HepG2 (cell line): ENCODE measurements around the gene EVC. TPM values are rescaled to one million over a fixed set of nuclear protein-coding genes. Genes with fewer than 3 reads are reported as not detected.

Source experiments
- ATAC-seq: fragments of 200-7000 bp; cut with Tn5 transposase; 3 replicates; pipeline ENCODE4 v1.9.1; 2020; ENCODE audit warnings: mild to moderate bottlenecking, moderate library complexity
- BruUV-seq: library from RNA; stranded (reverse); fragments of 400-500 nt; replicated peaks from 2 replicates; lab custom pipeline; 2021; lab: Mats Ljungman, UMichigan
- CTCF ChIA-PET: fragments of 300-600 bp; formaldehyde crosslinking; extraction: SDS; loops from one replicate; lab custom pipeline; 2021; ENCODE audit warnings: low total read pairs, inconsistent platforms, low intra/inter-chr PET ratio; lab: Yijun Ruan, JAX
- POLR2A ChIA-PET: fragments of 350-600 bp; sonication (Branson Sonifier 250); formaldehyde crosslinking; loops from one replicate; lab custom pipeline; 2020; ENCODE audit warnings: antibody characterized with exemption, inconsistent platforms; lab: Yijun Ruan, JAX
- DNase-seq: peaks from one replicate; pipeline ENCODE4 v3.0.0-alpha.2; 2015; ENCODE audit warnings: low spot score
- FAIRE-seq: peaks from 3 replicates; lab custom pipeline; 2011; peaks lifted over from hg19 to GRCh38; lab: Jason Lieb, UNC
- H2AFZ ChIP-seq: one replicate; pipeline ENCODE4 v1.6.1; 2011; ENCODE audit warnings: low read length, inconsistent platforms
- H3K27ac ChIP-seq: fragments of 300-600 bp; 3 replicates; pipeline ENCODE4 v1.8.0; 2011; ENCODE audit warnings: mixed run types, mild to moderate bottlenecking, mixed read lengths, low read length, inconsistent platforms; ENCODE audit not compliant: insufficient read depth; ENCODE audit errors: extremely low read length
- H3K27me3 ChIP-seq, 2 experiments: fragments of 200-600 bp in 1 of 2; 2 replicates in 1 of 2; 3 replicates in 1 of 2; pipeline versions ENCODE4 v1.6.0 to v1.8.0; 2011; ENCODE audit warnings: low read length in 2 of 2, mild to moderate bottlenecking in 2 of 2, moderate library complexity in 2 of 2, inconsistent platforms in 1 of 2; ENCODE audit not compliant: insufficient read depth in 2 of 2, control insufficient read depth in 1 of 2
- H3K36me3 ChIP-seq, 2 experiments: fragments of 200-600 bp in 1 of 2; replicated peaks in 1 of 2; 2 replicates in 1 of 2; 3 replicates in 1 of 2; pipeline versions ENCODE4 v1.5.1 to v1.8.0; 2011; ENCODE audit warnings: low read length in 2 of 2, inconsistent platforms in 1 of 2; ENCODE audit not compliant: insufficient read depth in 2 of 2, control insufficient read depth in 1 of 2
- H3K4me1 ChIP-seq: 2 replicates; pipeline ENCODE4 v1.5.1; 2012; ENCODE audit warnings: low read length, inconsistent platforms; ENCODE audit not compliant: insufficient read depth
- H3K4me2 ChIP-seq: 2 replicates; pipeline ENCODE4 v1.6.0; 2011; ENCODE audit warnings: low read depth, low read length, inconsistent platforms
- H3K4me3 ChIP-seq, 3 experiments: fragments of 200-600 bp in 1 of 3; sonication (generic), shearing (Covaris generic) in 1 of 3; replicated peaks in 1 of 3; 2 replicates each; pipeline ENCODE4 v1.5.1; 2011 to 2016; ENCODE audit warnings: low read length in 3 of 3, inconsistent platforms in 2 of 3, low read depth in 2 of 3, mild to moderate bottlenecking in 2 of 3, control low read depth in 1 of 3, mixed read lengths in 1 of 3; ENCODE audit not compliant: insufficient read depth in 1 of 3
- H3K79me2 ChIP-seq: one replicate; pipeline ENCODE4 v1.6.1; 2011; ENCODE audit warnings: low read length, inconsistent platforms; ENCODE audit not compliant: insufficient read depth
- H3K9ac ChIP-seq: 2 replicates; pipeline ENCODE4 v1.6.0; 2011; ENCODE audit warnings: mild to moderate bottlenecking, low read depth, low read length, inconsistent platforms; ENCODE audit not compliant: insufficient read depth
- H3K9me3 ChIP-seq: 2 replicates; pipeline ENCODE4 v1.5.1; 2012; ENCODE audit warnings: mild to moderate bottlenecking, low read length
- H4K20me1 ChIP-seq: 2 replicates; pipeline ENCODE4 v1.6.0; 2011; ENCODE audit warnings: inconsistent platforms, mild to moderate bottlenecking, low read length, moderate library complexity; ENCODE audit not compliant: insufficient read depth
- FOXP1 ChIP-seq, 2 experiments: fragments of 450-650 bp in 1 of 2; IDR thresholded peaks; 2 replicates each; pipeline ENCODE4 v1.6.1; 2017 to 2018; ENCODE audit warnings: antibody characterized with exemption in 1 of 2
- HOXA9 ChIP-seq: sonication (generic); formaldehyde crosslinking; IDR thresholded peaks from 2 replicates; pipeline ENCODE4 v1.8.1; 2022; ENCODE audit warnings: missing genetic modification reagents, mild to moderate bottlenecking, moderate library complexity, borderline replicate concordance
- MAZ ChIP-seq, 2 experiments: sonication (generic) in 1 of 2; formaldehyde crosslinking in 1 of 2; IDR thresholded peaks; 2 replicates each; pipeline versions ENCODE4 v1.5.0 to v1.6.1; 2012 to 2020; ENCODE audit warnings: low read depth in 2 of 2, mild to moderate bottlenecking in 2 of 2, borderline replicate concordance in 1 of 2, improper control_type of control experiment in 1 of 2, low read length in 1 of 2, missing genetic modification reagents in 1 of 2, moderate library complexity in 1 of 2
- NFE2L1 ChIP-seq: sonication (generic); formaldehyde crosslinking; IDR thresholded peaks from 2 replicates; pipeline ENCODE4 v1.4.0; 2020; ENCODE audit warnings: missing genetic modification reagents, mild to moderate bottlenecking, borderline replicate concordance
- NR2F2 ChIP-seq: IDR thresholded peaks from 2 replicates; pipeline ENCODE4 v1.6.1; 2012; ENCODE audit warnings: low read depth, inconsistent platforms, borderline replicate concordance
- RXRA ChIP-seq: sonication (generic); formaldehyde crosslinking; IDR thresholded peaks from 2 replicates; pipeline ENCODE4 v1.5.1; 2020; ENCODE audit warnings: missing genetic modification reagents
- SMAD1 ChIP-seq: sonication (generic); formaldehyde crosslinking; IDR thresholded peaks from 2 replicates; pipeline ENCODE4 v1.4.0; 2020; ENCODE audit warnings: missing genetic modification reagents, low read depth, mild to moderate bottlenecking, borderline replicate concordance
- ZNF160 ChIP-seq: sonication (generic); formaldehyde crosslinking; IDR thresholded peaks from 2 replicates; pipeline ENCODE4 v1.8.0; 2022; ENCODE audit warnings: mild to moderate bottlenecking, inconsistent platforms, missing genetic modification reagents
- ZNF274 ChIP-seq: sonication (generic); formaldehyde crosslinking; IDR thresholded peaks from 2 replicates; pipeline ENCODE4 v1.5.1; 2020; ENCODE audit warnings: mild to moderate bottlenecking, missing genetic modification reagents
- ZNF607 ChIP-seq: sonication (generic); formaldehyde crosslinking; IDR thresholded peaks from 2 replicates; pipeline ENCODE4 v1.5.1; 2020; ENCODE audit warnings: missing genetic modification reagents, mild to moderate bottlenecking, borderline replicate concordance
- ZNF619 ChIP-seq: sonication (generic); formaldehyde crosslinking; IDR thresholded peaks from 2 replicates; pipeline ENCODE4 v1.4.0; 2020; ENCODE audit warnings: mild to moderate bottlenecking, missing genetic modification reagents
- ZNF724P ChIP-seq: sonication (generic); formaldehyde crosslinking; IDR thresholded peaks from 2 replicates; pipeline ENCODE4 v1.8.0; 2022; ENCODE audit warnings: missing genetic modification reagents, borderline replicate concordance
- ZSCAN12 ChIP-seq: sonication (generic); formaldehyde crosslinking; IDR thresholded peaks from 2 replicates; pipeline ENCODE4 v1.9.0; 2021; ENCODE audit warnings: mild to moderate bottlenecking, missing genetic modification reagents
- WGBS: methylation state at CpG from one replicate; pipeline ENCODE4 v1.1.6; 2017; ENCODE audit warnings: low lambda C conversion rate; 5-methylcytosine and 5-hydroxymethylcytosine counted together
- in situ Hi-C: cut with HindIII; loops from 2 replicates; pipeline ENCODE4 v1.10.0; 2017; ENCODE audit warnings: low pct_unique_long_range_greater_than_20kb; ENCODE audit not compliant: extremely low pct_ligation_motif_present
- intact Hi-C: fragments of 100-400 bp; cut with micrococcal nuclease; formaldehyde crosslinking; loops from one replicate; pipeline ENCODE4 v1.10.0; 2022; ENCODE audit not compliant: unreplicated experiment
- polyA plus RNA-seq, 8 experiments: library from polyadenylated mRNA; depleted of rRNA in 3 of 8; stranded (reverse) in 7 of 8; unstranded in 1 of 8; fragments of >200 nt; fragmentation: Illumina TruSeq in 4 of 8; extraction: Trizol in 4 of 8; gene quantifications; 2 replicates each; pipeline versions ENCODE4 v1.2.1 to v1.2.3, GENCODE V29; 2011 to 2016; ENCODE audit warnings: low read depth in 4 of 8, missing spikeins in 1 of 8, mixed read lengths in 1 of 8; ENCODE audit not compliant: insufficient read depth in 1 of 8
- total RNA-seq, 5 experiments: library from RNA; depleted of rRNA; stranded (reverse); fragments of >200 nt; fragmentation: Illumina TruSeq; extraction: Trizol; gene quantifications; 2 replicates each; pipeline ENCODE4 v1.2.3, GENCODE V29; 2016; ENCODE audit warnings: low read depth in 1 of 5
- TF ChIP-seq, protein P1 (sequence below), 2 experiments: fragments of 450-650 bp in 1 of 2; sonication (generic) in 1 of 2; formaldehyde crosslinking; IDR thresholded peaks; 2 replicates each; pipeline versions ENCODE4 v1.5.0 to v1.8.0; 2020 to 2022; ENCODE audit warnings: mild to moderate bottlenecking in 1 of 2, missing genetic modification reagents in 1 of 2
- TF ChIP-seq, protein P2 (sequence below): sonication (generic); formaldehyde crosslinking; IDR thresholded peaks from 2 replicates; pipeline ENCODE4 v1.5.0; 2020; ENCODE audit warnings: missing genetic modification reagents
- TF ChIP-seq, protein P3 (sequence below): sonication (generic); formaldehyde crosslinking; IDR thresholded peaks from 2 replicates; pipeline ENCODE4 v1.4.0; 2020; ENCODE audit warnings: mild to moderate bottlenecking, missing genetic modification reagents, borderline replicate concordance
- TF ChIP-seq, protein P4 (sequence below): IDR thresholded peaks from 2 replicates; pipeline ENCODE4 v1.6.1; 2016; ENCODE audit warnings: low read depth

Gene EVC
- total and polyA plus RNA-seq, 2 of the 13 experiments (the other 11 are each of a cell fraction or from before 2014, with no cell fraction given) = 3.1 to 4.9 TPM

DNA sequence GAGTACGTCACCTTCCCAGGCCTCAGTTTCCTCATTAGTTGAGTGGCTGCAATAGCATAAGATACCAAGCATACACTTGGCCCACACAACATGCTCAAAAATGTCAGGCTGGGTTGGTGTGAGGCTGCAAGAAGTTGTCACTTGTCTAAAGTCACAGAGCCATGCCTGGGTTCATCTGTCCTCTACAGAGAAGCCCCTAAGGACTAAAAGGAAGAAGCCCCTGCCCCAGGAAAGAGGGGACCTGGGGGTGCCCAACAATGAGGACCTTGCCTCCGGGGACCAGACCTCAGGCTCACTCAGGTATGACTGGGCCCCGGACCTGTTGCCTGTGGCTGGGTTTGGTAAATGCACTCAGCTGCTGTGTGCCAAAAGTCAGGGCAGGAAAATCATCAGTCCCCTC, 99.2 kb downstream of the EVC start:
- H3K27ac ChIP-seq = no peak overlapping the region
- ChIA-PET CTCF (no interaction called here), POLR2A (no interaction called here)
- no peaks in the 10 kb centered on the region; a peak in 1 of 5 replicates for H3K27me3 ChIP-seq
- no peak overlapping the region for H3K4me2 ChIP-seq
- FAIRE-seq = no peak
- peaks cover 3% of the 10 kb centered on the region; the same call in 1 of the 2 replicates for H4K20me1 ChIP-seq
- DNase-seq = no peak
- no peaks in the 10 kb centered on the region for H3K79me2 ChIP-seq
- intact Hi-C loops = no loop called here
- ATAC-seq = no peak
- no peak overlapping the region for H3K9ac ChIP-seq
- 89% methylated on average over 2 of the region's 3 CpGs for WGBS
- no TSS peak for BruUV-seq
- no peaks in the 10 kb centered on the region for H3K4me1 ChIP-seq
- H3K4me3 ChIP-seq = no peak overlapping the region
- H3K36me3 ChIP-seq = peaks cover 6 to 46% of the 10 kb centered on the region in 2 experiments; a peak in 3 of 5 replicates
- no peaks in the 10 kb centered on the region for H3K9me3 ChIP-seq
- H2AFZ ChIP-seq = no peak overlapping the region
- in situ Hi-C loops = loop anchor here (10.0 to 25.0 kb wide), 2 partner anchors 755 to 823 kb away; partner anchors contain the start of gene STK32B
- TF ChIP-seq, protein P1, sequence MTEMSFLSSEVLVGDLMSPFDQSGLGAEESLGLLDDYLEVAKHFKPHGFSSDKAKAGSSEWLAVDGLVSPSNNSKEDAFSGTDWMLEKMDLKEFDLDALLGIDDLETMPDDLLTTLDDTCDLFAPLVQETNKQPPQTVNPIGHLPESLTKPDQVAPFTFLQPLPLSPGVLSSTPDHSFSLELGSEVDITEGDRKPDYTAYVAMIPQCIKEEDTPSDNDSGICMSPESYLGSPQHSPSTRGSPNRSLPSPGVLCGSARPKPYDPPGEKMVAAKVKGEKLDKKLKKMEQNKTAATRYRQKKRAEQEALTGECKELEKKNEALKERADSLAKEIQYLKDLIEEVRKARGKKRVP (CRISPR knock-in tag; IDR thresholded peaks at IDR 0.05) = no peak
- TF ChIP-seq FOXP1 (IDR thresholded peaks at IDR 0.05) (no peak), FOXP1 (CRISPR knock-in tag; IDR thresholded peaks at IDR 0.05) (no peak), ZNF274 (CRISPR knock-in tag) (no peak), ZNF619 (CRISPR knock-in tag) (no peak), ZNF724P (no peak), ZSCAN12 (CRISPR knock-in tag) (no peak), ZNF160 (no peak), MAZ (IDR thresholded peaks at IDR 0.05; ENCODE audit: borderline replicate concordance, low read depth, low read length) (no peak), MAZ (CRISPR knock-in tag; IDR thresholded peaks at IDR 0.05; ENCODE audit: low read depth) (no peak), ZNF607 (CRISPR knock-in tag) (no peak), NR2F2 (no peak), RXRA (CRISPR knock-in tag) (no peak), HOXA9 (CRISPR knock-in tag) (no peak), NFE2L1 (CRISPR knock-in tag) (no peak), SMAD1 (CRISPR knock-in tag) (no peak)
- TF ChIP-seq, protein P2, sequence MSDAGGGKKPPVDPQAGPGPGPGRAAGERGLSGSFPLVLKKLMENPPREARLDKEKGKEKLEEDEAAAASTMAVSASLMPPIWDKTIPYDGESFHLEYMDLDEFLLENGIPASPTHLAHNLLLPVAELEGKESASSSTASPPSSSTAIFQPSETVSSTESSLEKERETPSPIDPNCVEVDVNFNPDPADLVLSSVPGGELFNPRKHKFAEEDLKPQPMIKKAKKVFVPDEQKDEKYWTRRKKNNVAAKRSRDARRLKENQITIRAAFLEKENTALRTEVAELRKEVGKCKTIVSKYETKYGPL = no peak
- TF ChIP-seq, protein P3, sequence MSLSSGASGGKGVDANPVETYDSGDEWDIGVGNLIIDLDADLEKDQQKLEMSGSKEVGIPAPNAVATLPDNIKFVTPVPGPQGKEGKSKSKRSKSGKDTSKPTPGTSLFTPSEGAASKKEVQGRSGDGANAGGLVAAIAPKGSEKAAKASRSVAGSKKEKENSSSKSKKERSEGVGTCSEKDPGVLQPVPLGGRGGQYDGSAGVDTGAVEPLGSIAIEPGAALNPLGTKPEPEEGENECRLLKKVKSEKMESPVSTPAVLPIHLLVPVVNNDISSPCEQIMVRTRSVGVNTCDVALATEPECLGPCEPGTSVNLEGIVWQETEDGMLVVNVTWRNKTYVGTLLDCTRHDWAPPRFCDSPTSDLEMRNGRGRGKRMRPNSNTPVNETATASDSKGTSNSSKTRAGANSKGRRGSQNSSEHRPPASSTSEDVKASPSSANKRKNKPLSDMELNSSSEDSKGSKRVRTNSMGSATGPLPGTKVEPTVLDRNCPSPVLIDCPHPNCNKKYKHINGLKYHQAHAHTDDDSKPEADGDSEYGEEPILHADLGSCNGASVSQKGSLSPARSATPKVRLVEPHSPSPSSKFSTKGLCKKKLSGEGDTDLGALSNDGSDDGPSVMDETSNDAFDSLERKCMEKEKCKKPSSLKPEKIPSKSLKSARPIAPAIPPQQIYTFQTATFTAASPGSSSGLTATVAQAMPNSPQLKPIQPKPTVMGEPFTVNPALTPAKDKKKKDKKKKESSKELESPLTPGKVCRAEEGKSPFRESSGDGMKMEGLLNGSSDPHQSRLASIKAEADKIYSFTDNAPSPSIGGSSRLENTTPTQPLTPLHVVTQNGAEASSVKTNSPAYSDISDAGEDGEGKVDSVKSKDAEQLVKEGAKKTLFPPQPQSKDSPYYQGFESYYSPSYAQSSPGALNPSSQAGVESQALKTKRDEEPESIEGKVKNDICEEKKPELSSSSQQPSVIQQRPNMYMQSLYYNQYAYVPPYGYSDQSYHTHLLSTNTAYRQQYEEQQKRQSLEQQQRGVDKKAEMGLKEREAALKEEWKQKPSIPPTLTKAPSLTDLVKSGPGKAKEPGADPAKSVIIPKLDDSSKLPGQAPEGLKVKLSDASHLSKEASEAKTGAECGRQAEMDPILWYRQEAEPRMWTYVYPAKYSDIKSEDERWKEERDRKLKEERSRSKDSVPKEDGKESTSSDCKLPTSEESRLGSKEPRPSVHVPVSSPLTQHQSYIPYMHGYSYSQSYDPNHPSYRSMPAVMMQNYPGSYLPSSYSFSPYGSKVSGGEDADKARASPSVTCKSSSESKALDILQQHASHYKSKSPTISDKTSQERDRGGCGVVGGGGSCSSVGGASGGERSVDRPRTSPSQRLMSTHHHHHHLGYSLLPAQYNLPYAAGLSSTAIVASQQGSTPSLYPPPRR = no peak
- TF ChIP-seq, protein P4, sequence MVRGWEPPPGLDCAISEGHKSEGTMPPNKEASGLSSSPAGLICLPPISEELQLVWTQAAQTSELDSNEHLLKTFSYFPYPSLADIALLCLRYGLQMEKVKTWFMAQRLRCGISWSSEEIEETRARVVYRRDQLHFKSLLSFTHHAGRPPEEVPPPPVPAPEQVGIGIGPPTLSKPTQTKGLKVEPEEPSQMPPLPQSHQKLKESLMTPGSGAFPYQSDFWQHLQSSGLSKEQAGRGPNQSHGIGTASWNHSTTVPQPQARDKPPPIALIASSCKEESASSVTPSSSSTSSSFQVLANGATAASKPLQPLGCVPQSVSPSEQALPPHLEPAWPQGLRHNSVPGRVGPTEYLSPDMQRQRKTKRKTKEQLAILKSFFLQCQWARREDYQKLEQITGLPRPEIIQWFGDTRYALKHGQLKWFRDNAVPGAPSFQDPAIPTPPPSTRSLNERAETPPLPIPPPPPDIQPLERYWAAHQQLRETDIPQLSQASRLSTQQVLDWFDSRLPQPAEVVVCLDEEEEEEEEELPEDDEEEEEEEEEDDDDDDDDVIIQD (CRISPR knock-in tag) = no peak
